Measurements from ENCODE around the gene LAX1.

GRCh38 chr1:203765029-203765837 is at the start of gene LAX1:
- TF ChIP-seq, protein P1, sequence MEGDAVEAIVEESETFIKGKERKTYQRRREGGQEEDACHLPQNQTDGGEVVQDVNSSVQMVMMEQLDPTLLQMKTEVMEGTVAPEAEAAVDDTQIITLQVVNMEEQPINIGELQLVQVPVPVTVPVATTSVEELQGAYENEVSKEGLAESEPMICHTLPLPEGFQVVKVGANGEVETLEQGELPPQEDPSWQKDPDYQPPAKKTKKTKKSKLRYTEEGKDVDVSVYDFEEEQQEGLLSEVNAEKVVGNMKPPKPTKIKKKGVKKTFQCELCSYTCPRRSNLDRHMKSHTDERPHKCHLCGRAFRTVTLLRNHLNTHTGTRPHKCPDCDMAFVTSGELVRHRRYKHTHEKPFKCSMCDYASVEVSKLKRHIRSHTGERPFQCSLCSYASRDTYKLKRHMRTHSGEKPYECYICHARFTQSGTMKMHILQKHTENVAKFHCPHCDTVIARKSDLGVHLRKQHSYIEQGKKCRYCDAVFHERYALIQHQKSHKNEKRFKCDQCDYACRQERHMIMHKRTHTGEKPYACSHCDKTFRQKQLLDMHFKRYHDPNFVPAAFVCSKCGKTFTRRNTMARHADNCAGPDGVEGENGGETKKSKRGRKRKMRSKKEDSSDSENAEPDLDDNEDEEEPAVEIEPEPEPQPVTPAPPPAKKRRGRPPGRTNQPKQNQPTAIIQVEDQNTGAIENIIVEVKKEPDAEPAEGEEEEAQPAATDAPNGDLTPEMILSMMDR (IDR thresholded peaks at IDR 0.05), result no peak
- no peak for TF ChIP-seq POLR2AphosphoS5 (IDR thresholded peaks at IDR 0.05; ENCODE audit: low read depth, low read length)
- TF ChIP-seq, protein P2, sequence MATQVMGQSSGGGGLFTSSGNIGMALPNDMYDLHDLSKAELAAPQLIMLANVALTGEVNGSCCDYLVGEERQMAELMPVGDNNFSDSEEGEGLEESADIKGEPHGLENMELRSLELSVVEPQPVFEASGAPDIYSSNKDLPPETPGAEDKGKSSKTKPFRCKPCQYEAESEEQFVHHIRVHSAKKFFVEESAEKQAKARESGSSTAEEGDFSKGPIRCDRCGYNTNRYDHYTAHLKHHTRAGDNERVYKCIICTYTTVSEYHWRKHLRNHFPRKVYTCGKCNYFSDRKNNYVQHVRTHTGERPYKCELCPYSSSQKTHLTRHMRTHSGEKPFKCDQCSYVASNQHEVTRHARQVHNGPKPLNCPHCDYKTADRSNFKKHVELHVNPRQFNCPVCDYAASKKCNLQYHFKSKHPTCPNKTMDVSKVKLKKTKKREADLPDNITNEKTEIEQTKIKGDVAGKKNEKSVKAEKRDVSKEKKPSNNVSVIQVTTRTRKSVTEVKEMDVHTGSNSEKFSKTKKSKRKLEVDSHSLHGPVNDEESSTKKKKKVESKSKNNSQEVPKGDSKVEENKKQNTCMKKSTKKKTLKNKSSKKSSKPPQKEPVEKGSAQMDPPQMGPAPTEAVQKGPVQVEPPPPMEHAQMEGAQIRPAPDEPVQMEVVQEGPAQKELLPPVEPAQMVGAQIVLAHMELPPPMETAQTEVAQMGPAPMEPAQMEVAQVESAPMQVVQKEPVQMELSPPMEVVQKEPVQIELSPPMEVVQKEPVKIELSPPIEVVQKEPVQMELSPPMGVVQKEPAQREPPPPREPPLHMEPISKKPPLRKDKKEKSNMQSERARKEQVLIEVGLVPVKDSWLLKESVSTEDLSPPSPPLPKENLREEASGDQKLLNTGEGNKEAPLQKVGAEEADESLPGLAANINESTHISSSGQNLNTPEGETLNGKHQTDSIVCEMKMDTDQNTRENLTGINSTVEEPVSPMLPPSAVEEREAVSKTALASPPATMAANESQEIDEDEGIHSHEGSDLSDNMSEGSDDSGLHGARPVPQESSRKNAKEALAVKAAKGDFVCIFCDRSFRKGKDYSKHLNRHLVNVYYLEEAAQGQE (IDR thresholded peaks at IDR 0.05; ENCODE audit: insufficient read depth in 1 of 2, low read depth in 2 of 2, low read length in 1 of 2), result no peak

Data from Panc1 (cell line).